ENCODE measurements around the gene NAA38.

GRCh38 chr17:7875804-7876370, 18.5 kb upstream of the NAA38 start:
- no peak for TF ChIP-seq CTCF (IDR thresholded peaks at IDR 0.05)
- no peak for TF ChIP-seq POLR2A (IDR thresholded peaks at IDR 0.05; ENCODE audit: low read depth)
- no peak for TF ChIP-seq POLR2AphosphoS5 (IDR thresholded peaks at IDR 0.05)

Measured in esophagus muscularis mucosa (tissue), 3 donors.